Germinal center (tissue), 1 donor: ENCODE measurements around the gene KIF2A.

Experiments
- DNase-seq: peaks from one replicate; pipeline ENCODE4 v3.0.0; 2012; ENCODE audit warnings: mixed read lengths, low spot score

The KIF2A gene

GRCh38 chr5:62305715-62306322 lies at the start of gene KIF2A:
Gene KIF2A (plus strand): TSS chr5:62306206. CDS start chr5:62306473, 267 bp downstream.
- peak; percentile 98 for DNase-seq

GRCh38 chr5:62257020-62257367 lies 49.0 kb upstream of the KIF2A start:
- DNase-seq, result no peak

- DNase-seq, result no peak
These were observed 47.4 kb upstream of the KIF2A start for GRCh38 chr5:62258654-62259053.

GRCh38 chr5:62259699-62260250 lies 46.2 kb upstream of the KIF2A start:
- DNase-seq, result no peak

GRCh38 chr5:62260513-62260912 lies 45.5 kb upstream of the KIF2A start:
- DNase-seq, result no peak

- DNase-seq, result no peak
These were observed 42.6 kb upstream of the KIF2A start for GRCh38 chr5:62263401-62263800.

GRCh38 chr5:62265648-62266112 lies 40.3 kb upstream of the KIF2A start:
- no peak for DNase-seq

GRCh38 chr5:62266573-62266972 lies 39.4 kb upstream of the KIF2A start:
- DNase-seq, result no peak

GRCh38 chr5:62268234-62268633 lies 37.8 kb upstream of the KIF2A start:
- DNase-seq, result no peak

- no peak for DNase-seq
These were observed 37.2 kb upstream of the KIF2A start for GRCh38 chr5:62268792-62269191.

- DNase-seq, result no peak
These were observed 34.6 kb upstream of the KIF2A start for GRCh38 chr5:62271370-62271769.

GRCh38 chr5:62271870-62272269 lies 34.1 kb upstream of the KIF2A start:
- DNase-seq, result no peak

GRCh38 chr5:62273687-62274086 lies 32.3 kb upstream of the KIF2A start:
- no peak for DNase-seq

GRCh38 chr5:62275581-62275980 lies 30.4 kb upstream of the KIF2A start:
- DNase-seq, result no peak

GRCh38 chr5:62281411-62281810 lies 24.6 kb upstream of the KIF2A start:
- DNase-seq, result no peak

- DNase-seq, result no peak
These were observed 23.9 kb upstream of the KIF2A start for GRCh38 chr5:62282064-62282463.

- DNase-seq, result no peak
These were observed 23.0 kb upstream of the KIF2A start for GRCh38 chr5:62283005-62283404.

GRCh38 chr5:62283861-62284260 lies 22.1 kb upstream of the KIF2A start:
- no peak for DNase-seq

GRCh38 chr5:62284946-62285891 lies 20.8 kb upstream of the KIF2A start:
- no peak for DNase-seq

GRCh38 chr5:62286834-62287233 lies 19.2 kb upstream of the KIF2A start:
- no peak for DNase-seq

- no peak for DNase-seq
These were observed 18.8 kb upstream of the KIF2A start for GRCh38 chr5:62287237-62287636.

GRCh38 chr5:62288118-62288517 lies 17.9 kb upstream of the KIF2A start:
- no peak for DNase-seq

- no peak for DNase-seq
These were observed 16.2 kb upstream of the KIF2A start for GRCh38 chr5:62289813-62290212.
